Measurements from ENCODE around the gene CASR.

CASR gene

GRCh38 chr3:122214711-122215110 lies 31.2 kb downstream of the CASR start:
- no peak for DNase-seq (ENCODE audit: low spot score)

- no peak for DNase-seq (ENCODE audit: low spot score)
Measured at GRCh38 chr3:122215592-122216298, 32.3 kb downstream of the CASR start.

DNA sequence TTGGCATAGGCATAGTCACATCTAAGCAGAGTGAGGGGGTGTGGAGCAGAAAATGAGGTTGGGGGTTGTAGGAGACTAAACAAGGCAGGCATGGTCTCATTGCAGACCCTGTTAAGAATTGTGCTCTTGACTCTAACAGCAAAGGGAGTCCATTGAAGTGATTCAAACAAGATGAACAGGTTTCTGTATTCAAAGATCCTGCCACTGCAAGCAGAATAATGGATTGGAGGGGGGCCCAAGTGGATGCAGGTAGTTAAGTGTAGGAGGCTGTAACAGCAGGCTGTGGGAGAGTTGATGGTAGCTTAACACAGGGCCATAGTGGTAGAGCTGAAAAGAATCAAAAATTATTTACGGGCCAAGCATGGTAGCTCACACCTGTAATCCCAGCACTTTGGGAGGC lies 34.4 kb downstream of the CASR start:
- no peak for DNase-seq (ENCODE audit: low spot score)

GRCh38 chr3:122219242-122219872 lies 35.9 kb downstream of the CASR start:
- no peak for DNase-seq (ENCODE audit: low spot score)

DNA sequence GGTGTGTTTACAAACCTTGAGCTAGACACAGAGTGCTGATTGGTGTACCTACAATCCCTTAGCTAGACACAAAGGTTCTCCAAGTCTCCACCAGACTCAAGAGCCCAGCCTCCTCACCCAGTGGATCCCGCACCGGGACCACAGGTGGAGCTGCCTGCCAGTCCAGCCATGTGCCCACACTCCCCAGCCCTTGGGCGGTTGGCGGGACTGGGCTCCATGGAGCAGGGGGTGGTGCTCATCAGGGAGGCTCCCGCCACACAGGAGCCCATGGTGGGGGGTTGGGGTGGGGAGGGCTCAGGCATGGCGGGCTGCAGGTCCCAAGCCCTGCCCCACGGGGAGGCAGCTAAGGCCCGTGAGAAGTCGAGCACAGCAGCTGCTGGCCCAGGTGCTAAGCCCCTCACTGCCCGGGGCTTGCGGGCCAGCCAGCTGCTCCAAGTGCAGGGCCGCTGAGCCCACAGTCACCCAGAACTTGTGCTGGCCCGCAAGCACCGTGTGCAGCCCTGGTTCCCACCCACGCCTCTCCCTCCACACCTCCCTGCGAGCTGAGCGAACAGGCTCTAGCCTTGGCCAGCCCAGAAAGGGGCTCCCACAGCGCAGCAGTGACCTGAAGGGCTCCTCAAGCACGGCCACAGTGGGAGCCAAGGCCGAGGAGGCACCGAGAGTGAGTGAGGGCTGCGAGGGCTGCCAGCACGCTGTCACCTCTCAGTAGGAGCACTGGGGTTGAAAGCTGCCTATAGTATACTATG lies 43.7 kb downstream of the CASR start:
- no peak for DNase-seq (ENCODE audit: low spot score)

- no peak for DNase-seq (ENCODE audit: low spot score)
Measured at GRCh38 chr3:122230174-122230573, 46.7 kb downstream of the CASR start.

DNA sequence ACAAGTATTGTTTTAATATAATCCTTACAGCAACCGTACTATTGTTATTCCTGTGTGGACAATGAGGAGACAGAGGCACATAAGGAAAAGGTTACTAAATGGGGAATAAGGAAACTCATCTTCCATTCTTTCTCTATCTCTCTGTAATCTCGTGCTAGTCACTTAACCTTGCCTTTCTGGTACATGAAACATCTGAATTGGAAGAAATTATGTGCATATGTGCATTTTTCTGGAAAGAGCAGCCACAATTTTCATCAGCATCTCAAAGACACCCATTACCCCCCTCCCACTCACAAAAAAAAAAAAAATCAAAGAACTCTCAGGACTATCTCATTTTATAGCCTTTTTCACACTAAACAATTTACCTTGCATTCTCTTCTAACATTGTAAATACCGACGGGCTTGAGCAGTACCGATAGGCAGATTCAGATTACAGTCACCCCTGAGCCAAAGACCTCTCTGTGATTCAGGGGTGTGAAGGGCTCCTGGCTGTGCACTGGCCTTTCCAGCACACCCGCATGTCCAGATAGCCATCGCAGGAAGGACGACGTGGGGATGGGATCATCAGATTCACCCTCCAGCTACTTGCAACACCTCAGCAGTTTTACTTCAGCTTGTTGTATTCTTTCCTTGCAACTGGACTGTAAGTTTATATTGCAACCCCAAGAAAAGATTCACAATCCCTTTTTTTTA lies 48.1 kb downstream of the CASR start:
- no peak for DNase-seq (ENCODE audit: low spot score)

- DNase-seq (ENCODE audit: low spot score): no peak
Measured at GRCh38 chr3:122232485-122232884, 49.0 kb downstream of the CASR start.

GRCh38 chr3:122233101-122233952 lies 49.9 kb downstream of the CASR start:
- DNase-seq (ENCODE audit: low spot score): no peak

DNA sequence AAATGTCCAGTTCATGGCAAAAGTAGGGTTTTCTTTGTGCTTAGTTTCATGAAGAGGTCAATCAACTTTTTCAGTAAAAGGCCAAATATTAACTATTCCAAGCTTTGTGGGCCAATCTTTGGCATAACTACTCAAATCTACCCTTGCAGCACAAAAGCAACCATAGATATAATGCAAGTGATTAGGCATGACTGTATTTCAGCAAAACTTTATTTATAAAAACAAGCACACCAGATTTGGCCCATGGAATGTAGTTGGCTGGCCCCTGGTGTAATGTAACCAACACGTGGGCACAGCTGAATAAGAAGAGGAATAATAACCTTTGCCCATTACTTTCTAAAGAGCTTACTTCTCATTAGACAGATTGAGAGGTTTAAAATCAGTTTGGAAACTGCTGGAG lies 50.6 kb downstream of the CASR start:
- DNase-seq (ENCODE audit: low spot score): no peak

DNA sequence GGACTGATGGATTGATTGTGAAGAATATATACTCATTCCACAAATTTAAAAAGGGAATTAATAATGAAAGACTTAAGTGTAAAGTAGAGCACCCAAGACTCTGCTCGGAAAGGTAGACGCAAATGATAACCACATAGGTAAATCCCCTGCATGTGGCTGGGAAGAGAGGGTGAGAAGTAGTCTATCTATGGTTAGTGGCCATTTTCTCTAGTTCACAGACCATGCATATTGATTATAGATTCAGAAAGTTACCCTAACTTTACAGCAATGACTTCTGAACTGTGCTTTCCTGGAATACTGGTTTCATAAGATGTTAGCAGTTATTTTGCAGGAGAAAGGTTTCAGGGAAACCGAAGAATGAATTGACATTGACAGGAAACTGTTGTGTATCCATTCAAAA lies 51.7 kb downstream of the CASR start:
- no peak for DNase-seq (ENCODE audit: low spot score)

DNA sequence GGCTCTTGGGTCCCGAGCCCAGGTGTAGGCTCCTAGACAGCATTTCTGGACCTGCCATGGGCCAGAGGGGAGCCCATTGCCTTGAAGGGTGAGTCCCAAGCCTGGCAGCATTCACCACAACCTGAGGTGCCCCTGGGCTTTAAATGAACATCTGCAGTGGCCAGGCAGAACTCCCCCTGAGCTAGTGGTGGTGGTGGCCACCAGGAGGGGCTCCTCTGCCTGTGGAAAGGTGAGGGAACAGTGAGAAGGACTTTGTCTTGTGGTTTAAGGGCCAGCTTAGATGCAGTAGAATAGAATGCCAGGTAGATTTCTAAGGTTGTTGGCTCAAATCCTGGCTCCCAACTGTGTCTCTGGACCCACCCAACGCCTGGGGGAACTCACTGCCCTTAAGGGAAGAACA lies 55.6 kb downstream of the CASR start:
- no peak for DNase-seq (ENCODE audit: low spot score)

GRCh38 chr3:122245513-122246174 lies 62.2 kb downstream of the CASR start:
- DNase-seq (ENCODE audit: low spot score): no peak

- DNase-seq (ENCODE audit: low spot score): no peak
Measured at GRCh38 chr3:122246199-122246598, 62.7 kb downstream of the CASR start.

DNA sequence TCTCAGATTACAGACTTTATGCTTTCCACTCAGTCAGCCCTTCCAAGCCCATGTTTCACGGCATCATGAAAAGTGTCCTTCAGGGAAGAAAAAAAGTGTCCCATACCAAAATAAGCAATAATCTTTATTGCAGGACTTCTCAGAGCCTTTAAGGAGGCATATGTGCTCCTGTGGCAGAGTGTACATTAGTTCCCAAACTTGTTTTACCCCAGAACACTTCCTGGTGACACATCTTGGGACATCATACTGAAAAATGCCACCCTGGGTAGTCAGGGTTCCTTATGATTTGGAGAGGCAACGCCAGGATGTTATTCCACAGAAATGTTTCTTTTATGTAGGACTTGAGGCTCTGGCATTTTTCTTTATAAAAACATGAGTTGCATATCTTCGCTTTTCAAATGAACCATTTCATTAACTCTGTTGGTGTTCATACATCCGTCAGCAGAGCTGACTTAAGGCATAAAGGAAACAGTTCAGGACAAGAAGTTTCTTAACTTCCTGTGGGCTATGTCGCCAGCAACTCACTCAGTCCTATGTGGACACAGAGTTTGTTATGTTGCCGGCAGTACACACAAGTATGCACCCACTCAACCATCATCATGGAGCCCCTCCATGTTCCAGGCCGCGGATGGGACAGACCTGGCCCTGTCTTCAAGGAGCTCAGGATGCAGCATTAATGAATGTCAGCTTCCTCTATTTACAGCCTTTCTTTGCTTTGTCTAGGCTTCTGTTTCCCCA lies 63.8 kb downstream of the CASR start:
- no peak for DNase-seq (ENCODE audit: low spot score)

GRCh38 chr3:122247825-122248185 lies 64.3 kb downstream of the CASR start:
- no peak for DNase-seq (ENCODE audit: low spot score)

DNA sequence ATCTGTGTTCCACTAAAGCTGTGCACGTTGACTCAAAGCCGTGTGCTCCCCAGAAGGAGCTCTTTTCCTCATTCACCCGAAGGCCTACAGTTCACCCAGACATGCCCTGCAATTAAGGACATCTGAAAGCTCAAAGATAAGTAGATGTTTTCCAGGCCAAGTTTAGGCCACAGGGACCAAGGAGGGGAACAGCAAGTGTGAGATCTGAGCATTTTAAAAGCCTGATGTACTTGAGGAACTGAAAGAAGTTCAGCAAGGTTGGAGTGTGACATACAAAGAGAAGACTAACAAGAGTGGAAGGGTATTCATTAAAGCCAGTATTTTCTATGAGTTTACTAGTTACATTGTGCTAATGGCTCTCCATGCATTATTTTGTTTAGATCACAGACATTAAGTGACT lies 68.0 kb downstream of the CASR start:
- no peak for DNase-seq (ENCODE audit: low spot score)

- no peak for DNase-seq (ENCODE audit: low spot score)
Measured at GRCh38 chr3:122253581-122253980, 70.1 kb downstream of the CASR start.

- no peak for DNase-seq (ENCODE audit: low spot score)
Measured at GRCh38 chr3:122255757-122256439, 72.4 kb downstream of the CASR start.
